GM13976 (cell line): ENCODE measurements around the gene DBH.

Source experiments
- DNase-seq: peaks from one replicate; pipeline ENCODE4 v3.0.0; 2012; ENCODE audit warnings: low spot score
- in situ Hi-C: fragments of 300-500 bp; cut with MboI; formaldehyde crosslinking; loops from one replicate; pipeline ENCODE4 v1.12.0; 2022; ENCODE audit warnings: low sequenced_read_pairs, mixed read lengths, inconsistent platforms; ENCODE audit not compliant: unreplicated experiment
- TF ChIP-seq, protein P1 (sequence below): IDR thresholded peaks from 2 replicates; pipeline ENCODE4 v1.5.1; 2012; ENCODE audit warnings: borderline replicate concordance, mild to moderate bottlenecking; ENCODE audit not compliant: insufficient read depth; ENCODE audit errors: extremely low read depth, missing control alignments, control extremely low read depth

DBH gene

DNA sequence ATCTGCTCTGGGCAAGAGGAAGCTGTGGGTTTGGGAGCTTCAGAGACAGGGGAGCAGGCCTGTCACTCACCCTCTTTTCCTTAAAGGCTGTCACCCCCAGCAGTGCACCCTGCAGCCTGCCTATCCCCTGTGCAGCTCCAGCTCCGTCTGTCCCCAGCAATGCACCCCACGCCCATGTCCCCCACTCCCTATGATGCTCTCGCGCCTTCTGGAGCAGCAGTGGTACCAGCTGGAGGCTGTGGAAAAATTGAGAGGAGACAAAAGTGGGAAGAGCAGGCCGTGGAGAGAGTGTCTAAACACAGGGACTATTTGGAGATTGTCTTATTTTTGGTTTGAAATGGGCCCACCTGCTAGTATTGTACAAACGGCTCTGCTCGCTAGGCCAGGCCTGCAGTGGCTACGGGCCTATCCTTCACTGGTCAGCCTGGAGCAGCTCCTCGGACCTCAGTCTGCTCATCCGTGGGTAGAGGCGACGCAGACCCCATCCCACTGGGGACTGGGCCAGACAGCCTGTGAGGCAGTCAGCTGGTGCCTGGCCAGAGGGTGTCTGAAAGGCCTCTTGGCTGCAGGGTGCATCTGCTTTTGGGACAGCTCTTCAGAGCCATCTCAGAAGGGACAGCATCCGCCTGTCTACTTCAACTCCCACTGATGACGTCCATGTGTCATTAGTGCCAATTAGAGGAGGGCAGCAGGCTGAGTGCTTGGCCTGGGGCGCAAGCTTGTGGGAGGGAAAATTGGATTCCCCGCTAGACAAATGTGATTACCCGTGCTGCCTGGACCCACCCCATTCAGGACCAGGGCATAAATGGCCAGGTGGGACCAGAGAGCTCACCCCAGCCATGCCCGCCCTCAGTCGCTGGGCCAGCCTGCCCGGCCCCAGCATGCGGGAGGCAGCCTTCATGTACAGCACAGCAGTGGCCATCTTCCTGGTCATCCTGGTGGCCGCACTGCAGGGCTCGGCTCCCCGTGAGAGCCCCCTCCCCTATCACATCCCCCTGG is at the start of gene DBH:
Gene DBH (plus strand): TSS at position 831 of the 999 bp plus-strand sequence. CDS start 9 bp downstream, at position 840.
- TF ChIP-seq, protein P1, sequence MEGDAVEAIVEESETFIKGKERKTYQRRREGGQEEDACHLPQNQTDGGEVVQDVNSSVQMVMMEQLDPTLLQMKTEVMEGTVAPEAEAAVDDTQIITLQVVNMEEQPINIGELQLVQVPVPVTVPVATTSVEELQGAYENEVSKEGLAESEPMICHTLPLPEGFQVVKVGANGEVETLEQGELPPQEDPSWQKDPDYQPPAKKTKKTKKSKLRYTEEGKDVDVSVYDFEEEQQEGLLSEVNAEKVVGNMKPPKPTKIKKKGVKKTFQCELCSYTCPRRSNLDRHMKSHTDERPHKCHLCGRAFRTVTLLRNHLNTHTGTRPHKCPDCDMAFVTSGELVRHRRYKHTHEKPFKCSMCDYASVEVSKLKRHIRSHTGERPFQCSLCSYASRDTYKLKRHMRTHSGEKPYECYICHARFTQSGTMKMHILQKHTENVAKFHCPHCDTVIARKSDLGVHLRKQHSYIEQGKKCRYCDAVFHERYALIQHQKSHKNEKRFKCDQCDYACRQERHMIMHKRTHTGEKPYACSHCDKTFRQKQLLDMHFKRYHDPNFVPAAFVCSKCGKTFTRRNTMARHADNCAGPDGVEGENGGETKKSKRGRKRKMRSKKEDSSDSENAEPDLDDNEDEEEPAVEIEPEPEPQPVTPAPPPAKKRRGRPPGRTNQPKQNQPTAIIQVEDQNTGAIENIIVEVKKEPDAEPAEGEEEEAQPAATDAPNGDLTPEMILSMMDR: no peak
- in situ Hi-C loops: no loop called here
- no peak for DNase-seq

DNA sequence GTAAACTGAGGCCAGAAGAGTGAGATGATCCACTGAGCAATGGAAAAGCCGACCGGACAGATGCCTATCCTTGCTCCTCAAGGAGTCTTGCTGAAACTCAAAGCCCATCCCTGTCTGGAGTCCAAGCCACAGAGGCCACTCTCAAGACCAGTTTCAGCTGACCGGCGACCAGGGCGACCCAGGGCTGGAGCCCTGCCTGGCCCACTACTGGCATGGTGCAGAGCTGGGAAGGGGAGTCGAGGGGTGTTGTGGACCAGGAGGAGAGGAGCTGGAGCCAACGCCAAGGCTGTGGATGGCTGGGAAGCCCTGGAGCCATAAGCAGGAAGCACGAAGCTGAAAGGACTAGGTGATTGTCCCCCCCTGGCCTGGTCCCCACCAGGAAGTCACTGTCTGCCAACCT is 49.1 kb upstream of the DBH start:
- no peak for DNase-seq
- in situ Hi-C loops: no loop called here
- TF ChIP-seq, protein P1: no peak

DNA sequence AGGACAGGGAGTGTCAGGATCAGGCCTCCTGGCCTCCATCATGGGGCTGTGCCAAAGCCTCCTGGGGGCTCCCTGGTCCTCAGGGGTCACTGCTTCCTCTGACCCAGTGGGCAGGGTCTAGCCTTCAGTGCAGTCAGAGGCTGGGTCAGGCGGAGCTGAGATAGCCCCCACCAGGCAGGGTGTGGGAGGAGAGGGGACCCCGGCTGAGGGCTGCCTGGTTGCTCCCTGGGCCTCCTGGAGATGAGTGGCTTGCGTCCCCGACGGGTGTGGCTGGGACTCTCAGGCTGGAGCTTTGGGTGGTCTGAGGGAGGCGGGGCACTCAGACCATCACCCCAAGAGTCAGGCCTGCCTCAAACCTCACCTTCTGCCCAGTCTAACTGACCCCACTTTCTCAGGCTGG is 48.7 kb upstream of the DBH start:
- in situ Hi-C loops: no loop called here
- TF ChIP-seq, protein P1: no peak
- DNase-seq: no peak

DNA sequence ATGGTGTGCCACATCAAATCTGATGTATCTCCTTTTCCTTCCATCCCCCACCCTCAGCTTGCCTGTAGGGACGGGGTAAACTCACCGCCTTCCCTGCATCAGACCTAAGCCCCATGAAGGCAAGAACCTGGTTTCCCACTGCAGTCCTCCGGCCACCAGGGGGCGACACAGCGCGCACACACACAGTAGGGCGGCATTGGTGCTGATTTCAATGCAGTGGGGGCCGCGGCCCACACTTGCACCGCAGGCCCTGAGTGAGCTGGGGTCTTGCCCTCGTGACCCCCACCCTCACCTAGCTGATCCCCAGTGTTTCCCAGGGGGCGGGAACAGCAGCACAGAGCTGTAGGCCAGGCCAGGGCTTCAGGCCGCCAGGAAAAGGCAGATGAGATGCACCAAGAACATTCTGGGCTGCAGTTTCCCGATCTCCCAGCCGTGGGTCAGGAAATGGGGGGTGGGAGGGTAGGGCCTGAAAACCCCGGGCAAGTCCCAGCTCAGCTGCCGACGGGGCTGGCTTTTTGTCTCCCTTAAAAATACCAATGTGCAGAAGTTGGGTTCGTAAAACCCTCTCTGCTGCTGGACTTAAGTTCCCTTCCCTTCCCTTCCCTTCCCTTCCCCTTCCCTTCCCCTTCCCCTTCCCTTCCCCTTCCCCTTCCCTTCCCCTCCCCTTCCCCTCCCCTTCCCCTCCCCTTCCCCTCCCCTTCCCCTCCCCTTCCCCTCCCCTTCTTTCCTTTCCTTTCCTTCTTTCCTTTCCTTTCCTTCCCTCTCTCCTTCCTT is 46.5 kb upstream of the DBH start:
- TF ChIP-seq, protein P1: peak; percentile 27
- peak; percentile 61 for DNase-seq
- in situ Hi-C loops: no loop called here

DNA sequence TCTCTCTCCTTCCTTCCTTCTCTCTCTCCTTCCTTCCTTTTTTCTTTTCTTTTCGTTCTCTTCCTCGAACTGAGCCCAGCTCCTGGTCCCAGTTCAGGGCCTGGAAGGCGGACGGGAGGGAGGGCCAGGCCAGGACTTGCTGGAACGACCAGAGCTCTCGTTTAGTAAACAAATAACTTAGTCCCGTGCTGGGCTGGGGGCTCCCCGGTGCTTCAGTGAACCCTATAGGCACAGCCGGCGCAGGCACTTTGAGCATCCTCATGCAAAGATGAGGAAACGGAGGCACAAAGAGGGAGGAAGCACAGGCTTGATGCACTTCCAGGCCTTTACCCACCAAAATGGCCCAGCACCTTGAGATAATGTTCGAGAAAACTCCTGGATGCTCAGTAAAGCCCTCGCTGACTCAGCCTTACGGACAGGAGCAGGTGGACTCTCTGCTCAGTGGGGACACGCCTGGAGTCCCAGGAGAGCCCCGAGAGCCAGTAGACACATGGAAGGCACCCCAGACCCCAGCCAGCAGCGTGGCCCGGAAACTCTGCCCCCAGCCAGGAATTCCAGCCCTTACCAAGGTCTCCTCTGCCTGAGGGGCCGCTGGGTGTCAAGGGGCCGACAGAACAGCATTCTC is 45.8 kb upstream of the DBH start:
- TF ChIP-seq, protein P1: no peak
- in situ Hi-C loops: no loop called here
- DNase-seq: no peak
